Epidermal melanocyte (primary cell): ENCODE data around the gene KCNS3.
A peak's percentile ranks its signal among the peaks of the same experiment; 100 is the strongest.
"Not testable (repeated sequence)": the region's sequence is repeated elsewhere in the genome, so short reads cannot be mapped to it uniquely, and the experiment has no call there.

Source experiments
- DNase-seq: peaks from one replicate; pipeline ENCODE4 v3.0.0; 2011; ENCODE audit warnings: low spot score; ENCODE audit not compliant: insufficient read length

The KCNS3 gene

GRCh38 chr2:17943444-17943843, 65.0 kb downstream of the KCNS3 start:
- no peak for DNase-seq

- no peak for DNase-seq
Measured at GRCh38 chr2:17947113-17947512, 68.6 kb downstream of the KCNS3 start.

GRCh38 chr2:17950006-17950405, 71.5 kb downstream of the KCNS3 start:
- no peak for DNase-seq

GRCh38 chr2:17951563-17951962, 73.1 kb downstream of the KCNS3 start:
- DNase-seq: no peak

GRCh38 chr2:17958466-17959092, 80.1 kb downstream of the KCNS3 start:
- no peak for DNase-seq

- DNase-seq: no peak
Measured at GRCh38 chr2:17959356-17959755, 80.9 kb downstream of the KCNS3 start.

GRCh38 chr2:17959833-17960232, 81.4 kb downstream of the KCNS3 start:
- DNase-seq: no peak

- no peak for DNase-seq
Measured at GRCh38 chr2:17960925-17961324, 82.5 kb downstream of the KCNS3 start.

- no peak for DNase-seq
Measured at GRCh38 chr2:17961789-17962188, 83.3 kb downstream of the KCNS3 start.

- DNase-seq: no peak
Measured at GRCh38 chr2:17962876-17963275, 84.4 kb downstream of the KCNS3 start.

- not testable (repeated sequence) for DNase-seq
Measured at GRCh38 chr2:17963571-17963970, 85.1 kb downstream of the KCNS3 start.

- no peak for DNase-seq
Measured at GRCh38 chr2:17965196-17965595, 86.7 kb downstream of the KCNS3 start.

GRCh38 chr2:17966798-17967197, 88.3 kb downstream of the KCNS3 start:
- DNase-seq: no peak

- DNase-seq: no peak
Measured at GRCh38 chr2:17969661-17970060, 91.2 kb downstream of the KCNS3 start.

GRCh38 chr2:17971531-17972125, 93.2 kb downstream of the KCNS3 start:
- DNase-seq: no peak

GRCh38 chr2:17972991-17973390, 94.5 kb downstream of the KCNS3 start:
- no peak for DNase-seq

GRCh38 chr2:17975401-17975800, 96.9 kb downstream of the KCNS3 start:
- DNase-seq: no peak

- peak; percentile 70 for DNase-seq
Measured at GRCh38 chr2:17976871-17977746, 98.6 kb downstream of the KCNS3 start.

- DNase-seq: no peak
Measured at GRCh38 chr2:17979707-17980106, 101.2 kb downstream of the KCNS3 start.

GRCh38 chr2:17981936-17982335, 103.5 kb downstream of the KCNS3 start:
- DNase-seq: no peak
